Left forelimb (tissue), 1 donor: ENCODE results near the gene SORCS2.
A peak's percentile ranks its signal among the peaks of the same experiment; 100 is the strongest.

ENCODE experiments used
- DNase-seq: peaks from one replicate; pipeline ENCODE4 v3.0.0-alpha.2; 2018; ENCODE audit warnings: low spot score

Gene SORCS2

DNA sequence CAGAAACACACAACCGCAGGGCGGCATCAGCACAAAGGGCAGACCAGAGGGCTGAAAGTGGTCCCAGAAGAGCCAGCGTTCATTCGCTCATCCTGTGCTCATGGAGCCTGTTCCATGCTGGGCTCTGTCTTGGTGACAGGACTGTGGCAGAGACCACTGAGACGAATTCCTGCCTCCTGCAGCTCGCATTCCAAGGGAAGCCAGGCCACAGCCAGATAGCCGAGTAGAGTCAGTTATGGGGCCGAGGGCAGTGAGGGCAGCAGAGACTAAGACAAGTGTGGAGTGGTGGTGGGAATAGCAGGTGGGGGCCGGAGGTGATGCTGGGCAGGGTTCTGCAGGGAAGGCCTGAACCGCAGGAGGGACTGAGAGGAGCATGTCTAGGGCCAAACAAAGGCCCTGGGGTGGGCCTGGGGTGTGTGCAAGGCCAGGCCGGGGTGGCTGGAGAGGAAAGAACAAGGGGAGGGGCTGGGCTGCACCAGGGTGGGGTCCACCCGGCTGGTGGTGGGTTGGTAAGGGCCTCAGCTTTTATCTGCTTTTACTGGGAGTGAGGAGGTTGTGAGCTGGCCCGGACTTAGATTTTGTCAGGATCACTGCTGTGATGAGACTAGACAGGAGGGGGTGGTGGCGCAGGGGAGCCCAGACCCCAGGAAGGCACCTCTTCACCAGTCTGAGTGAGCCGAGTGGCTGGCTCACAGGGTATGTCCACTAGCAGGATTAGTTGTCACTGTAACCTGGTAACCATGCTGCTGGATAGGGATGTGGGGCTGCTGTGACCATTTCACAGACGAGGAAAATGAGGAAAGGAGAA is 236.1 kb downstream of the SORCS2 start:
- DNase-seq: peak; percentile 45

GRCh38 chr4:7429069-7429416 is 236.7 kb downstream of the SORCS2 start:
- DNase-seq: peak; percentile 22

DNA sequence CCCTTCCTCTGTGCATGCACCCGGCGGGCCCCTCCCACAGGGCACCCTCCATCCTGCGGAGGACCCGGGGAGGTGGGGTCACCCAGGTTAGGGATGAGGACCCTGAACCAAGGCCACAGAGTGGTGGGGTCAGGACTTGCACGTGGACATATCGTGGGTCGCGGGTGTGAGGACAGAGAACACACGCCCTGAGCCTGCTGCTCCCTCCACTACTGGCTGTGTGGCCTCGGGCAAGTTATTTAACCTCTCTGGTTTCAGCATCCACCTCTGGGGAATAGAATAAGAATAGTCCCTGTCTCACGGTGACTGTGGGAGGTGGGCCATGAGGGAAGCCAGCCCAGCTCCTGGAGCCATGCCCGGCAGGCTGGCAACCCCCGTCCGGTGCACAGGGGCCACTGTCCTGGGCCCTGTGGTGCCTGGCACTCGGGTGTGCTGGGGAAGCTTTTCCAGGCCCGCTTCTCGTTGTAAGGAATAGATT is 237.3 kb downstream of the SORCS2 start:
- peak; percentile 51 for DNase-seq

DNA sequence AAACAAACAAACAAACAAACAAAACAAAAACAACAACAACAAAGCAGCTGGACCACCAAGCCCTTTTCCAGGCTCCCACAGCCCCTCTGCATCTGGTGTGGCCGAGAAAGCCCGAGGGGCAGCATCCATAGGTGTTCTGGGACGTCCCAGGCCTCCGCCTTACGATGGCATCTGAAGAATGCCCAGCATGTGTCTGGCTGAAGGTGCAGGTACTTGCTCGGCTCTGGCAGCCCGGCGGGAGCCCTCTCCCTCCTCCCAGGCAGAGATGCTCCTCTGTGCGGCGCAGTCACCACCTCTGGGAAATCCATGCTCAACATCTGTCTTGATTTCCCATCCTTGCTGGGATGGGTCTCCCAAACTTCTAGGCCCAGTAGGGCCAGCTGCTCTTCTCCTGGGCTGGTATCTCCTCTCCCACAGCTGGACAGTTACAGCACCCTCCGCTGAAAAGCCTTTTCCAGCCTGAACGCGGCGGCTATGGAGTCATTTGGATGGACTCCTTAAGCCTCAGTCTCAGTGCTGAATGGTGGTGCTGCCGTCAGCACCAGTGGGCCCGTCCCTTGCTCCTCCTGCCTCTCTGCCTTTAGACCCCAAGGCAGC is 238.1 kb downstream of the SORCS2 start:
- DNase-seq: no peak

GRCh38 chr4:7430965-7431695 is 238.8 kb downstream of the SORCS2 start:
- DNase-seq: no peak

GRCh38 chr4:7431696-7432530 is 239.6 kb downstream of the SORCS2 start:
- no peak for DNase-seq

- no peak for DNase-seq
These were observed 240.4 kb downstream of the SORCS2 start for GRCh38 chr4:7432531-7433375.

GRCh38 chr4:7433376-7434140 is 241.2 kb downstream of the SORCS2 start:
- DNase-seq: no peak

DNA sequence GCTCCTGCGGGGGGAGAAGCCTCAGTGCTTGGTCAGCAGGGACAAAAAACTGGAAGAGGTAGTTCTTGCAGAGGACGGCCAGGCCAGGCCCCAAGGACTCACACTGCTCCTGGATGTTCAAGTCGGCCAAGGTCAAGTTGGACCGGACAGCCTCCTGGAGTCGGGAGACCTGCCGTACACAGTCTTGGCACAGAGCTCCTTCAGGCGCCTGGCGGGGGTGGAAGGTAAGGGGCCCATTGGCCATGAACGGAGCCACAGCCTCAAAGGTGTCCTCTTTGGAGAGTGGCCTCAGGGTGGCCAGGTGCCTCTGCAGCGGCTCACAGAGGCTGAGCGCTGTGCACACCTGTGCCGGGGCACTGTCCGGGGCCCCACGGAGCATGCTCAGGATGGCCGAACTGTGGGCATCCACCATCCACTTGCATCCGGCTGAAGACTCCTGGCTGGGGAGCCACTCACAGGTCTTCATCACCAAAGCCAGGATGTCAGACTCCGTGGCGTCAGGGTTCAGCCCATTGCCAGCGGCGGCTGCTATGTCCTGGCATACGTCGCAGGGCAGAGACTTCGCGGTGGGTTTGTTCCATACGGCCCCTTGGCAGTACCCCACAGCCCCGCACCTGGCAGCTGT is 241.9 kb downstream of the SORCS2 start:
- DNase-seq: no peak

DNA sequence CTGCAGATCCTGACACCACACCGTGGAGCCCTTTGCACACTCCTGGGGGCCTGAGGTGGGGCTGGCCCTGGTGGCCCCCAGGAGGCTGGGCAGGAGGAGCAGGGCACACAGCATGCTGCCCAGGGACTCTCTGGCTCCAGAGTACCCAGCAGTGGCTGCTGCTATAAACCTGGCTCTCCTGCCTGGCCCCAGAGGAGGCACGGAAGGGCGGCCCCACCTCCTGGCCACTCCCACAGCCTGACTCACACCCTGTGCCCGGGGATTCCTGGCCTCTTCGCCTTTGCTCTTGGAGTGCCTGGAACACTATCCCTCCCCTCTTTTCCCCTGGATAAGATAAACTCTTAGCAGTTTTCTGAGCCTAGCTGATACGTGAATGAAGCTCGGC is 242.4 kb downstream of the SORCS2 start, which contains the start of gene PSAPL1:
Gene PSAPL1 (minus strand): TSS at position 165 of the 385 bp plus-strand sequence. CDS start 51 bp downstream, at position 114.
- no peak for DNase-seq

DNA sequence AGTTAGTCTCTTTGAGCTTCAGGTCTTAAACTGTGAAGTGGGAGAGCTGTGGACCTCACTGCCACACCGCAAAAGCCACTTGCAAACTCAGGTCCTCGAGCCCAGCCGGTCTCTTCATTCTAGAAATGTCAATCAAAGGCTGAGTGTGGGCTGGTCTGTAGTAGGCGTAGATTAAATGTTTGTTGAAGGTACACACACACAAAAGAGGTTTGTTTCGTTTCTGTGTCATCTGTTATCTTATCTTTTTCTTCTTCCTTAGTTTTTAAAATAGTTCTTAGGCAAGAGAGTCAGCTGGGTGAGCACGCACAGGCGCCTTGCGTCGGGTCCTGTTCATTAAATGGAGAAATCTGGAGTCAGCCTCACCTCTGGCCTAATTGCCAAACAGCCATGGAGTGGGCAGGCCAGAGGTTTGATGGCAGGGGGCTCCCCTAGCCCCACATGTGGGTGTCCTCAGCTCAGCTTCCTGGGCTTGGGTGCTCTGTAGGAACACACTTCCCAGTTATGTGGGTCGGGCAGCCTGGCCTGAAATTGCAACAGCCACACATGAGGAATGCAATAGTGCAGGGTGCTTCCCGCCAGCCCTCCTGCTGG is 243.2 kb downstream of the SORCS2 start:
- no peak for DNase-seq

- no peak for DNase-seq
These were observed 243.9 kb downstream of the SORCS2 start for GRCh38 chr4:7436256-7436655.

GRCh38 chr4:7439699-7440098 is 247.4 kb downstream of the SORCS2 start:
- DNase-seq: no peak

- no peak for DNase-seq
These were observed 248.9 kb downstream of the SORCS2 start for GRCh38 chr4:7441201-7441600.

- no peak for DNase-seq
These were observed 250.3 kb downstream of the SORCS2 start for GRCh38 chr4:7442574-7443162.

- DNase-seq: no peak
These were observed 252.0 kb downstream of the SORCS2 start for GRCh38 chr4:7444314-7444713.

GRCh38 chr4:7444731-7445130 is 252.4 kb downstream of the SORCS2 start:
- no peak for DNase-seq

DNA sequence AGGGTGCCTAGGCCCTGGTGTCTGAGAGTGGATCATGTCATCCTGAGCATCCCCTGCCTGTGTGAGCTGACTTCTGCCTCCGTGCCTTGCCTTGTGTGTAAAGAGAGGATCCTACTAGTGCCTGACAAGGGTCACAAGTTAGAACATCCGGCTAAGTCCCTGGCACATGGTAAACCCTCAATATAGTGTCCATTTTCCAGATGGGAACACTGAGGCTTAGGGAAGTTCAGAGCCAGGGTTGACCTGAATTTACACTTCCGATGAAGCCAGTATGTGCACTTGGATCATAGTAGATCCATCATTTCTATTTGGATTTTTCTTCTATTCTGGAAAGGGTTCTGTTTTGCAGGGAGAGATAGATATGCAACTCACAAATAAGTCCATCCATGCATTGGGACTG is 254.9 kb downstream of the SORCS2 start:
- DNase-seq: no peak

DNA sequence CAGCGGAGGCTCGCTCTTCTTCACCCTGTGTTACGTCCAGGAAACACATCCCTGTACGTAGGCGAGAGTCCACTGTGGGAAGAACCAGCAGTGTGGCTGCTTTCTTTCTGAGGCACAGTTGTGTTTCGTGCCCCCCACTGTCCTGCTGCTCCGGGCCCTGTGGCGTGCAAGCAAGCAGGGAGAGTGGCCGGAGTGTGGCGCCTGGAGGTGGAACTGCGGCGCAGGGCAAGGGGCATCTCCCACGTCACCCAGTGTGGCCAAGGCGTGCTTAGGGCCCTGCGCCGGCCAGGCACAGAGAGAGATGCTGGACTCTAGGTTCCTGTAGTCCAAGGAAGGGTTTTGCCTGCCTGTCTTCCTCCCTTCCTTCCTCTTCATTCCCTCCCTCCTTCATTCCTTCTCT is 255.7 kb downstream of the SORCS2 start:
- no peak for DNase-seq
